ENCODE results near the gene DENND6A.
"Not testable (repeated sequence)": the region's sequence is repeated elsewhere in the genome, so short reads cannot be mapped to it uniquely, and the experiment has no call there.

DENND6A gene

GRCh38 chr3:57717205-57717868, 24.5 kb upstream of the DENND6A start:
- H3K4me3 ChIP-seq (ENCODE audit: low read depth, low read length) = no peak overlapping the region
- no peaks in the 10 kb centered on the region for H3K36me3 ChIP-seq (ENCODE audit: control insufficient read depth, insufficient read depth, low read length)
- no peaks in the 10 kb centered on the region for H3K9me3 ChIP-seq (ENCODE audit: control insufficient read depth, insufficient read depth, low read length)
- no peak overlapping the region for H3K9ac ChIP-seq (ENCODE audit: low read depth, low read length)
- H3K4me1 ChIP-seq (ENCODE audit: control insufficient read depth, insufficient read depth, low read length) = no peaks in the 10 kb centered on the region
- H3K27me3 ChIP-seq (ENCODE audit: control insufficient read depth, insufficient read depth, low read length) = no peaks in the 10 kb centered on the region

- no peaks in the 10 kb centered on the region for H3K27me3 ChIP-seq (ENCODE audit: control insufficient read depth, insufficient read depth, low read length)
- no peaks in the 10 kb centered on the region for H3K4me1 ChIP-seq (ENCODE audit: control insufficient read depth, insufficient read depth, low read length)
- no peaks in the 10 kb centered on the region for H3K9me3 ChIP-seq (ENCODE audit: control insufficient read depth, insufficient read depth, low read length)
- H3K36me3 ChIP-seq (ENCODE audit: control insufficient read depth, insufficient read depth, low read length) = no peaks in the 10 kb centered on the region
- no peak overlapping the region for H3K4me3 ChIP-seq (ENCODE audit: low read depth, low read length)
- no peak overlapping the region for H3K9ac ChIP-seq (ENCODE audit: low read depth, low read length)
These were observed 22.8 kb upstream of the DENND6A start for GRCh38 chr3:57715686-57716085.

GRCh38 chr3:57709559-57709958, 16.7 kb upstream of the DENND6A start:
- Histone ChIP-seq H3K36me3 (ENCODE audit: control insufficient read depth, insufficient read depth, low read length) (no peaks in the 10 kb centered on the region), H3K27me3 (ENCODE audit: control insufficient read depth, insufficient read depth, low read length) (no peaks in the 10 kb centered on the region), H3K4me1 (ENCODE audit: control insufficient read depth, insufficient read depth, low read length) (no peaks in the 10 kb centered on the region), H3K9ac (ENCODE audit: low read depth, low read length) (no peak overlapping the region), H3K9me3 (ENCODE audit: control insufficient read depth, insufficient read depth, low read length) (no peaks in the 10 kb centered on the region), H3K4me3 (ENCODE audit: low read depth, low read length) (no peak overlapping the region)

DNA sequence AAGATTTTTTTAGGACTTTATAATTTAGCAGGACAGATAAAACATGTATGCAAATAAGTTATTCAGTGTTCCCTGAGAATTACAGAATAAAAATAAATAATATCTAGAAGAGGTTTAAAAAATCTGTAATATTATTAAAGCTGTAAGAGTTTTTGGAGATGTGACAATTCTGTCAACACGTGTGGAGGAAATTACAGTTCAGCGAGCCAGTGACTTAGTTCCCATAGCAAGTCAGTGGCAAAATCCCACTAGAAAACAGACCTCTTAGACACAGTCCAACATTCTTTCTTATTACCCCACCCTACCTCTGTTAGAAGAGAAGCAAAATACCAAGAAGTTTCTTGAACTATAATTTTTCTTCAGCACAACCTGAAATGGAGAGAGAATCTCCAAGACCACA, 16.2 kb upstream of the DENND6A start:
- no peaks in the 10 kb centered on the region for H3K4me1 ChIP-seq (ENCODE audit: control insufficient read depth, insufficient read depth, low read length)
- H3K4me3 ChIP-seq (ENCODE audit: low read depth, low read length) = no peak overlapping the region
- H3K36me3 ChIP-seq (ENCODE audit: control insufficient read depth, insufficient read depth, low read length) = no peaks in the 10 kb centered on the region
- H3K9me3 ChIP-seq (ENCODE audit: control insufficient read depth, insufficient read depth, low read length) = no peaks in the 10 kb centered on the region
- H3K27me3 ChIP-seq (ENCODE audit: control insufficient read depth, insufficient read depth, low read length) = no peaks in the 10 kb centered on the region
- H3K9ac ChIP-seq (ENCODE audit: low read depth, low read length) = no peak overlapping the region

DNA sequence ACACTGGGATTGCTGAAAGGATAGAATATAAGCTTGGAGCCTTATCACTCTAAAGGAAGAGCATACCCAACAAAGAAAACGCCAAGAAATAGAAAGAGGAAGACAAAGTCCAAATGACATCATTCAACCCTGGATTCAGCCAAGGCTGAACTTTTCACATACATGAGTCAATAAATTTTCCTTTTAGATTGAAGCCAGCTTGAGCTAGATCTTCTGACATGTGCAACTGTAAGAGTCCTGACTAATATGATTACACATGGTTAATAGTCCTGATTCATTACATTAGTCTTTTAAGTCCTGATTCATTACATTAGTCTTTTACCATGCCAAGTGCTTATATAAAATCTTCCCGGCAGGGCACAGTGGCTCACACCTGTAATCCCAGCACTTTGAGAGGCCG, 13.6 kb upstream of the DENND6A start:
- Histone ChIP-seq H3K9ac (ENCODE audit: low read depth, low read length) (no peak overlapping the region), H3K27me3 (ENCODE audit: control insufficient read depth, insufficient read depth, low read length) (no peaks in the 10 kb centered on the region), H3K4me1 (ENCODE audit: control insufficient read depth, insufficient read depth, low read length) (no peaks in the 10 kb centered on the region), H3K9me3 (ENCODE audit: control insufficient read depth, insufficient read depth, low read length) (no peaks in the 10 kb centered on the region), H3K4me3 (ENCODE audit: low read depth, low read length) (no peak overlapping the region), H3K36me3 (ENCODE audit: control insufficient read depth, insufficient read depth, low read length) (no peaks in the 10 kb centered on the region)

DNA sequence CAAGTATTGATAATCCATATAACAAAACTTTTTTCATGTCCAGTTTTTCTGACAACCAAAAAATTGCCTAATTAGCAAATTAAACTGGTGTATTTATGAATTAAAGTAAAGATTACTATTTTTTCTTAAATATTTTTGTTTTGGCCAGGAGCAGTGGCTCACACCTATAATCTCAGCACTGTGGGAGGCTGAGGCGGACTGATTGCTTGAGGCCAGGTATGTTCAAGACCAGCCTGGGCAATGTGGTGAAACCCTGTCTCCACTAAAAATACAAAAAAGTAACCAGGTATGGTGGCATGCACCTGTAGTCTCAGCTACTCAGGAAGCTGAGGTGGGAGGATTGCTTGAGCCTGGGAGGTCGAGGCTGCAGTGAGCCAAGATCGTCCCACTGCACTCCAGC, 12.5 kb upstream of the DENND6A start:
- H3K27me3 ChIP-seq (ENCODE audit: control insufficient read depth, insufficient read depth, low read length); H3K9ac ChIP-seq (ENCODE audit: low read depth, low read length); H3K4me3 ChIP-seq (ENCODE audit: low read depth, low read length); H3K36me3 ChIP-seq (ENCODE audit: control insufficient read depth, insufficient read depth, low read length); H3K9me3 ChIP-seq (ENCODE audit: control insufficient read depth, insufficient read depth, low read length); H3K4me1 ChIP-seq (ENCODE audit: control insufficient read depth, insufficient read depth, low read length): not testable (repeated sequence)

DNA sequence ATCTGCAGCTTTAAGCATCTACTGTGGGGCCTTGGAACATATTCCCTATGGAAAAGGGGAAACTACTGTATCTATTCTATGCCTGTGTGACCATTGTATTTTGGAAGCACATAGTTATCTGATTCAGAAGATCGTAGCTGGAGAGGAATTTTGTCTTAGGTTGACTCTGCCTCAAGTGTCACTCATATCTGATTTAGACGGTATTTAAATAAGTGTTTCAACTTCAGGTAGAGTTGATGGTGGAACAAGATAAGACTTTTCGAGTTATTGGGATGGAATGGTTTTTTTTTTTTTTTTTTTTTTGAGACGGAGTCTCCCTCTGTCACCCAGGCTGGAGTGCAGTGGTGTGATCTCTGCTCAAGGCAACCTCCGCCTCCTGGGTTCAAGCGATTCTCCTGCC, 8.9 kb upstream of the DENND6A start:
- H3K36me3 ChIP-seq (ENCODE audit: control insufficient read depth, insufficient read depth, low read length) = no peaks in the 10 kb centered on the region
- no peaks in the 10 kb centered on the region for H3K27me3 ChIP-seq (ENCODE audit: control insufficient read depth, insufficient read depth, low read length)
- H3K4me1 ChIP-seq (ENCODE audit: control insufficient read depth, insufficient read depth, low read length) = no peaks in the 10 kb centered on the region
- no peaks in the 10 kb centered on the region for H3K9me3 ChIP-seq (ENCODE audit: control insufficient read depth, insufficient read depth, low read length)
- H3K9ac ChIP-seq (ENCODE audit: low read depth, low read length) = no peak overlapping the region
- H3K4me3 ChIP-seq (ENCODE audit: low read depth, low read length) = no peak overlapping the region

GRCh38 chr3:57700737-57701136, 7.9 kb upstream of the DENND6A start:
- no peak overlapping the region for H3K4me3 ChIP-seq (ENCODE audit: low read depth, low read length)
- H3K4me1 ChIP-seq (ENCODE audit: control insufficient read depth, insufficient read depth, low read length) = no peaks in the 10 kb centered on the region
- H3K36me3 ChIP-seq (ENCODE audit: control insufficient read depth, insufficient read depth, low read length) = no peaks in the 10 kb centered on the region
- no peaks in the 10 kb centered on the region for H3K27me3 ChIP-seq (ENCODE audit: control insufficient read depth, insufficient read depth, low read length)
- H3K9ac ChIP-seq (ENCODE audit: low read depth, low read length) = no peak overlapping the region
- no peaks in the 10 kb centered on the region for H3K9me3 ChIP-seq (ENCODE audit: control insufficient read depth, insufficient read depth, low read length)

DNA sequence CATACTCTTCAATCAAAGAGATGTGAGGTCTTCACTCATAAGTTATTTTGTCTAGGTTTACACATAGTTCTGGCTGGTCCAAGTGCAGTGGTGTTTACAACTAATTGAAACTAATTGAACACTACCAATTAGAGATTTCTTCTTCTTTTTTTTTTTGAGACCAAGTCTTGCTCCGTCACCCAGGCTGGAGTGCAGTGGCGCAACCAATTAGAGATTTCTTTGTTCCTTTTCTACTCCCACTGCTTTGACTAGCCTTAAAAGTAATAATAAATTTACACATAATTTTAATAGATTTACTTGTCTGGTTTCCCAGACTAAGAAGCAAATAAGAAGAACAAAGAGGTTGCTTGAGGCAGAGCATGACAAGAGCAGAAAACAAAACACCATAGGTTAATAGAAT, 6.7 kb upstream of the DENND6A start:
- H3K36me3 ChIP-seq (ENCODE audit: control insufficient read depth, insufficient read depth, low read length) = no peaks in the 10 kb centered on the region
- H3K9me3 ChIP-seq (ENCODE audit: control insufficient read depth, insufficient read depth, low read length) = no peaks in the 10 kb centered on the region
- no peaks in the 10 kb centered on the region for H3K27me3 ChIP-seq (ENCODE audit: control insufficient read depth, insufficient read depth, low read length)
- no peak overlapping the region for H3K9ac ChIP-seq (ENCODE audit: low read depth, low read length)
- H3K4me1 ChIP-seq (ENCODE audit: control insufficient read depth, insufficient read depth, low read length) = no peaks in the 10 kb centered on the region
- H3K4me3 ChIP-seq (ENCODE audit: low read depth, low read length) = no peak overlapping the region

DNA sequence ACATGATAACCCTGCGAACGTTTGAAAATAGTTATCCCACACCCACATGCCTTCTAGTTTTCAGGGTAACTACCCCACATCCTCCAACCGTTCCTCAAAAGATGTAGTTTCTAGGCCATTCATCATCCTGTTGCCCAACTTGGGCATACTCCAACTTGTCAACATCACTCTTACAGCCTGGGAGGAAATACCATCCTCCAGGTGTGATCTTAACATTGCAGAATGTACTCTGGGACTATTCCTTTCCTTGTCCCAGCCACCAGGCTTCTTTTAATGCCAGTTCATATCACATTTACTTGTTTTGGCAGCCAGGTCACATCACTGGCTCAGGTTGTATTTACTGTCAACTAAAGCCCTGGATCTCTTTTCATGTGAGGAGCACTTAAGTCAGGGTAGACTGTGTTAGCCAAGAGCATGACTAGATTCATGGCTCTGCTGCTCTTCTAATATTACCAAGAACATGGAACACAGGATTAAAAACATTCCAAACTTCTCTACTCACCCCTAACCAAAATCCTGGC, 4.0 kb upstream of the DENND6A start:
- Histone ChIP-seq H3K4me1 (ENCODE audit: control insufficient read depth, insufficient read depth, low read length) (no peaks in the 10 kb centered on the region), H3K4me3 (ENCODE audit: low read depth, low read length) (no peak overlapping the region), H3K27me3 (ENCODE audit: control insufficient read depth, insufficient read depth, low read length) (no peaks in the 10 kb centered on the region), H3K9me3 (ENCODE audit: control insufficient read depth, insufficient read depth, low read length) (no peaks in the 10 kb centered on the region), H3K36me3 (ENCODE audit: control insufficient read depth, insufficient read depth, low read length) (no peaks in the 10 kb centered on the region), H3K9ac (ENCODE audit: low read depth, low read length) (no peak overlapping the region)

DNA sequence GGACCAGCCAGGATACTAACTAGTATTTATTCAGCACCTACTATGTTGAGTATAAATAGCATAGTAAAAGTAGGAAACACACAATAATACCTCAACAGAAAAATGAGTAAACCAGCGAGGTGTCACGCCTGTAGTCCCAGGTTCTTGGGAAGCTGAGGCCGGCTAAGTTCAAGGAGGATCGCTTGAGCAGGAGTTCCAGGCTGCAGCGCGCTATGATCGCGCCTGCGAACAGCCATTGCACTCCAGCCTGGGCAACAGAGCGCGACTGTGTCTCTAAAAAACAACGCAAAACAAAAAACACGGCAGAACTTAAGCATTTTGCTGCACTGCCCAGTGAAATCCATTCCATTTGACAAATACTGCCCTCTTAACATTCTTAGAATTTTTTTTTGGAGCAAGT, 1.3 kb upstream of the DENND6A start:
- H3K36me3 ChIP-seq (ENCODE audit: control insufficient read depth, insufficient read depth, low read length) = no peaks in the 10 kb centered on the region
- H3K9me3 ChIP-seq (ENCODE audit: control insufficient read depth, insufficient read depth, low read length) = no peaks in the 10 kb centered on the region
- no peak overlapping the region for H3K4me3 ChIP-seq (ENCODE audit: low read depth, low read length)

GRCh38 chr3:57692133-57692395, 813 bp downstream of the DENND6A start:
- H3K4me3 ChIP-seq (ENCODE audit: low read depth, low read length) = peak overlapping the region; percentile 89
- H3K27me3 ChIP-seq (ENCODE audit: control insufficient read depth, insufficient read depth, low read length); H3K36me3 ChIP-seq (ENCODE audit: control insufficient read depth, insufficient read depth, low read length); H3K4me1 ChIP-seq (ENCODE audit: control insufficient read depth, insufficient read depth, low read length); H3K9me3 ChIP-seq (ENCODE audit: control insufficient read depth, insufficient read depth, low read length): not testable (repeated sequence)
- peak overlapping the region; percentile 88 for H3K9ac ChIP-seq (ENCODE audit: low read depth, low read length)

More for the DNA sequence above, 1.3 kb upstream of the DENND6A start:
- H3K27me3 ChIP-seq (ENCODE audit: control insufficient read depth, insufficient read depth, low read length) = no peaks in the 10 kb centered on the region
- no peak overlapping the region for H3K9ac ChIP-seq (ENCODE audit: low read depth, low read length)
- peaks cover 1% of the 10 kb centered on the region for H3K4me1 ChIP-seq (ENCODE audit: control insufficient read depth, insufficient read depth, low read length)

Data from iPS-15b (cell line).